T-helper 1 cell (primary cell): ENCODE data around the gene WASHC2C.
A peak's percentile ranks its signal among the peaks of the same experiment; 100 is the strongest.
"Not testable (repeated sequence)": the region's sequence is repeated elsewhere in the genome, so short reads cannot be mapped to it uniquely, and the experiment has no call there.

Experiments used
- DNase-seq, 5 donors: peaks; one replicate each; pipeline ENCODE4 v3.0.0-alpha.2; 2012 to 2020
- total RNA-seq, 4 donors: gene quantifications; one replicate each; lab custom pipeline; 2026; lab: John Stamatoyannopoulos, UW

The WASHC2C gene
- total RNA-seq = 73.9 to 97.2 (median 88.1) reads per million in 4 donors

- peak; percentile 82 to 94 (median 93) for DNase-seq
Measured at GRCh38 chr10:45726703-45727420, at the start of gene WASHC2C. WASHC2C (plus strand) TSS chr10:45727266; CDS start chr10:45727318, 52 bp downstream.

GRCh38 chr10:45678467-45678866 is 48.6 kb upstream of the WASHC2C start:
- DNase-seq = not testable (repeated sequence)

GRCh38 chr10:45710200-45710796 is 16.8 kb upstream of the WASHC2C start:
- DNase-seq = not testable (repeated sequence)

GRCh38 chr10:45711223-45711622 is 15.8 kb upstream of the WASHC2C start:
- DNase-seq = not testable (repeated sequence)

- not testable (repeated sequence) for DNase-seq
Measured at GRCh38 chr10:45717053-45717452, 10.0 kb upstream of the WASHC2C start.

GRCh38 chr10:45717642-45718041 is 9.4 kb upstream of the WASHC2C start:
- DNase-seq = not testable (repeated sequence)

- not testable (repeated sequence) for DNase-seq
Measured at GRCh38 chr10:45721503-45721902, 5.6 kb upstream of the WASHC2C start.

- DNase-seq = not testable (repeated sequence)
Measured at GRCh38 chr10:45723851-45724250, 3.2 kb upstream of the WASHC2C start.

GRCh38 chr10:45727421-45727965 is 427 bp downstream of the WASHC2C start:
- not testable (repeated sequence) for DNase-seq

- DNase-seq = not testable (repeated sequence)
Measured at GRCh38 chr10:45734449-45734848, 7.4 kb downstream of the WASHC2C start.

- DNase-seq = not testable (repeated sequence)
Measured at GRCh38 chr10:45734867-45735266, 7.8 kb downstream of the WASHC2C start.

- DNase-seq = not testable (repeated sequence)
Measured at GRCh38 chr10:45741559-45741958, 14.5 kb downstream of the WASHC2C start.

- DNase-seq = not testable (repeated sequence)
Measured at GRCh38 chr10:45742014-45742413, 14.9 kb downstream of the WASHC2C start.

GRCh38 chr10:45751141-45751540 is 24.1 kb downstream of the WASHC2C start:
- not testable (repeated sequence) for DNase-seq

- not testable (repeated sequence) for DNase-seq
Measured at GRCh38 chr10:45752210-45752609, 25.1 kb downstream of the WASHC2C start.

GRCh38 chr10:45753979-45754495 is 27.0 kb downstream of the WASHC2C start:
- not testable (repeated sequence) for DNase-seq

GRCh38 chr10:45755083-45755482 is 28.0 kb downstream of the WASHC2C start:
- not testable (repeated sequence) for DNase-seq

- not testable (repeated sequence) for DNase-seq
Measured at GRCh38 chr10:45756065-45756464, 29.0 kb downstream of the WASHC2C start.

GRCh38 chr10:45757661-45758396 is 30.8 kb downstream of the WASHC2C start:
- not testable (repeated sequence) for DNase-seq

GRCh38 chr10:45761622-45762021 is 34.6 kb downstream of the WASHC2C start:
- DNase-seq = not testable (repeated sequence)

GRCh38 chr10:45763037-45763436 is 36.0 kb downstream of the WASHC2C start:
- DNase-seq = not testable (repeated sequence)

- not testable (repeated sequence) for DNase-seq
Measured at GRCh38 chr10:45768334-45768733, 41.3 kb downstream of the WASHC2C start.
